ENCODE data around the gene ARMC12.
"Not testable (repeated sequence)": the region's sequence is repeated elsewhere in the genome, so short reads cannot be mapped to it uniquely, and the experiment has no call there.

The ARMC12 gene

GRCh38 chr6:35736982-35737412 is at the start of gene ARMC12:
Gene ARMC12, plus strand, starts transcription at chr6:35737032. Its CDS starts 77 bp downstream, at chr6:35737109.
- Mint-ChIP-seq H3K27ac (peak within 1 kb of the TSS; percentile 70), H3K36me3 (ENCODE audit: low read depth) (no peaks in the 10 kb centered on the region), H3K4me3 (no peak within 1 kb of the TSS), H3K27me3 (no peaks in the 10 kb centered on the region), H3K9me3 (no peaks in the 10 kb centered on the region), H3K4me1 (ENCODE audit: low read depth) (peaks cover 52% of the 10 kb centered on the region)
- no peak for DNase-seq

GRCh38 chr6:35687658-35688604 is 48.9 kb upstream of the ARMC12 start:
- H3K9me3 Mint-ChIP-seq: no peaks in the 10 kb centered on the region
- peak overlapping the region; percentile 90 for H3K4me3 Mint-ChIP-seq
- peaks cover 28% of the 10 kb centered on the region for H3K4me1 Mint-ChIP-seq (ENCODE audit: low read depth)
- no peaks in the 10 kb centered on the region for H3K27me3 Mint-ChIP-seq
- DNase-seq: peak; percentile 73
- peak overlapping the region; percentile 93 for H3K27ac Mint-ChIP-seq
- peaks cover 25% of the 10 kb centered on the region for H3K36me3 Mint-ChIP-seq (ENCODE audit: low read depth)

GRCh38 chr6:35688605-35689322 is 48.1 kb upstream of the ARMC12 start, which contains the start of gene FKBP5:
Gene FKBP5, minus strand, starts transcription at chr6:35688915. Its CDS starts 46,091 bp downstream, at chr6:35642824.
- Mint-ChIP-seq H3K27ac (peak within 1 kb of the TSS; percentile 93), H3K36me3 (ENCODE audit: low read depth) (peaks cover 23% of the 10 kb centered on the region), H3K27me3 (no peaks in the 10 kb centered on the region), H3K4me1 (ENCODE audit: low read depth) (peaks cover 25% of the 10 kb centered on the region), H3K4me3 (peak within 1 kb of the TSS; percentile 90), H3K9me3 (no peaks in the 10 kb centered on the region)
- DNase-seq: peak; percentile 92

- DNase-seq: peak; percentile 13
- H3K4me3 Mint-ChIP-seq, H3K9me3 Mint-ChIP-seq, H3K27ac Mint-ChIP-seq, H3K27me3 Mint-ChIP-seq: not testable (repeated sequence)
- H3K4me1 Mint-ChIP-seq (ENCODE audit: low read depth): peaks cover 28% of the 10 kb centered on the region
- H3K36me3 Mint-ChIP-seq (ENCODE audit: low read depth): peaks cover 13% of the 10 kb centered on the region
Measured at GRCh38 chr6:35690006-35690405, 46.8 kb upstream of the ARMC12 start.

- Mint-ChIP-seq H3K4me3 (no peak overlapping the region), H3K27ac (no peak overlapping the region), H3K36me3 (ENCODE audit: low read depth) (peaks cover 11% of the 10 kb centered on the region), H3K9me3 (no peaks in the 10 kb centered on the region), H3K27me3 (no peaks in the 10 kb centered on the region), H3K4me1 (ENCODE audit: low read depth) (peaks cover 25% of the 10 kb centered on the region)
- DNase-seq: no peak
Measured at GRCh38 chr6:35690484-35690883, 46.3 kb upstream of the ARMC12 start.

GRCh38 chr6:35691027-35691824 is 45.6 kb upstream of the ARMC12 start:
- Mint-ChIP-seq H3K9me3 (no peaks in the 10 kb centered on the region), H3K27me3 (no peaks in the 10 kb centered on the region), H3K27ac (no peak overlapping the region), H3K36me3 (ENCODE audit: low read depth) (peaks cover 11% of the 10 kb centered on the region), H3K4me1 (ENCODE audit: low read depth) (peaks cover 23% of the 10 kb centered on the region), H3K4me3 (no peak overlapping the region)
- DNase-seq: peak; percentile 24

- no peak overlapping the region for H3K27ac Mint-ChIP-seq
- peaks cover 12% of the 10 kb centered on the region for H3K4me1 Mint-ChIP-seq (ENCODE audit: low read depth)
- no peaks in the 10 kb centered on the region for H3K27me3 Mint-ChIP-seq
- H3K36me3 Mint-ChIP-seq (ENCODE audit: low read depth): no peaks in the 10 kb centered on the region
- no peaks in the 10 kb centered on the region for H3K9me3 Mint-ChIP-seq
- DNase-seq: no peak
- no peak overlapping the region for H3K4me3 Mint-ChIP-seq
Measured at GRCh38 chr6:35694462-35694861, 42.4 kb upstream of the ARMC12 start.

- H3K4me1 Mint-ChIP-seq (ENCODE audit: low read depth); H3K36me3 Mint-ChIP-seq (ENCODE audit: low read depth); DNase-seq; H3K27ac Mint-ChIP-seq; H3K9me3 Mint-ChIP-seq; H3K27me3 Mint-ChIP-seq; H3K4me3 Mint-ChIP-seq: not testable (repeated sequence)
Measured at GRCh38 chr6:35698430-35698829, 38.4 kb upstream of the ARMC12 start.

GRCh38 chr6:35698858-35699257 is 38.0 kb upstream of the ARMC12 start:
- Mint-ChIP-seq H3K9me3 (peaks cover 3% of the 10 kb centered on the region), H3K27ac (no peak overlapping the region), H3K36me3 (ENCODE audit: low read depth) (no peaks in the 10 kb centered on the region), H3K4me3 (no peak overlapping the region), H3K27me3 (no peaks in the 10 kb centered on the region), H3K4me1 (ENCODE audit: low read depth) (peaks cover 7% of the 10 kb centered on the region)
- DNase-seq: peak; percentile 3

- peaks cover 2% of the 10 kb centered on the region for H3K4me1 Mint-ChIP-seq (ENCODE audit: low read depth)
- H3K36me3 Mint-ChIP-seq (ENCODE audit: low read depth): no peaks in the 10 kb centered on the region
- no peak overlapping the region for H3K27ac Mint-ChIP-seq
Measured at GRCh38 chr6:35703554-35703953, 33.3 kb upstream of the ARMC12 start.

GRCh38 chr6:35706468-35706867 is 30.4 kb upstream of the ARMC12 start:
- H3K9me3 Mint-ChIP-seq: peaks cover 6% of the 10 kb centered on the region
- no peaks in the 10 kb centered on the region for H3K27me3 Mint-ChIP-seq
- DNase-seq: no peak
- H3K4me3 Mint-ChIP-seq: no peak overlapping the region
- peaks cover 2% of the 10 kb centered on the region for H3K36me3 Mint-ChIP-seq (ENCODE audit: low read depth)
- peaks cover 15% of the 10 kb centered on the region for H3K4me1 Mint-ChIP-seq (ENCODE audit: low read depth)
- no peak overlapping the region for H3K27ac Mint-ChIP-seq

More at GRCh38 chr6:35703554-35703953, 33.3 kb upstream of the ARMC12 start:
- Mint-ChIP-seq H3K9me3 (peaks cover 3% of the 10 kb centered on the region), H3K4me3 (no peak overlapping the region), H3K27me3 (no peaks in the 10 kb centered on the region)
- DNase-seq: peak; percentile 27

- Mint-ChIP-seq H3K36me3 (ENCODE audit: low read depth) (peaks cover 2% of the 10 kb centered on the region), H3K27ac (no peak overlapping the region), H3K4me1 (ENCODE audit: low read depth) (peaks cover 15% of the 10 kb centered on the region), H3K27me3 (no peaks in the 10 kb centered on the region), H3K9me3 (peaks cover 6% of the 10 kb centered on the region), H3K4me3 (no peak overlapping the region)
- DNase-seq: no peak
Measured at GRCh38 chr6:35707714-35708407, 29.0 kb upstream of the ARMC12 start.

- Mint-ChIP-seq H3K27me3 (no peaks in the 10 kb centered on the region), H3K4me1 (ENCODE audit: low read depth) (peaks cover 21% of the 10 kb centered on the region), H3K27ac (no peak overlapping the region), H3K9me3 (peaks cover 4% of the 10 kb centered on the region), H3K36me3 (ENCODE audit: low read depth) (peaks cover 2% of the 10 kb centered on the region), H3K4me3 (no peak overlapping the region)
- DNase-seq: no peak
Measured at GRCh38 chr6:35708585-35708984, 28.2 kb upstream of the ARMC12 start.
